OCI-LY3 (cell line): ENCODE data around the gene SIDT2.
A peak's percentile ranks its signal among the peaks of the same experiment; 100 is the strongest.

Source experiments
- H2AFZ ChIP-seq: fragments of 200-600, 300-600 bp; shearing (Covaris generic); 2 replicates; pipeline ENCODE4 v1.6.0; 2014; ENCODE audit warnings: antibody characterized with exemption, low read depth, low read length
- H3K27ac ChIP-seq: fragments of 200-600, 300-600 bp; sonication (generic); 2 replicates; pipeline ENCODE4 v1.5.1; 2014; ENCODE audit warnings: mild to moderate bottlenecking, low read length, moderate library complexity, mixed read lengths
- H3K27me3 ChIP-seq: fragments of 200-600, 300-600 bp; sonication (generic); 2 replicates; pipeline ENCODE4 v1.6.1; 2014; ENCODE audit warnings: low read depth, low read length, mixed read lengths
- H3K36me3 ChIP-seq: fragments of 200-600, 300-600 bp; sonication (generic); replicated peaks from 2 replicates; pipeline ENCODE3; 2014; ENCODE audit warnings: low read depth, low read length, mixed read lengths
- H3K4me1 ChIP-seq: fragments of 300-600, 200-600 bp; sonication (generic); 2 replicates; pipeline ENCODE4 v1.6.1; 2014; ENCODE audit warnings: low read length, mixed read lengths
- H3K4me2 ChIP-seq: fragments of 200-600, 300-600 bp; sonication (generic); 2 replicates; pipeline ENCODE4 v1.6.1; 2014; ENCODE audit warnings: low read length, mixed read lengths
- H3K4me3 ChIP-seq: fragments of 300-600, 200-600 bp; sonication (generic); 2 replicates; pipeline ENCODE4 v1.5.1; 2014; ENCODE audit warnings: antibody characterized with exemption, mild to moderate bottlenecking, low read length, moderate library complexity
- H3K79me2 ChIP-seq: fragments of 300-600, 200-600 bp; shearing (Covaris generic); 2 replicates; pipeline ENCODE4 v1.6.1; 2014; ENCODE audit warnings: mild to moderate bottlenecking, low read length, mixed read lengths
- H3K9ac ChIP-seq: fragments of 300-600, 200-600 bp; shearing (Covaris generic); 2 replicates; pipeline ENCODE4 v1.6.0; 2014; ENCODE audit warnings: mild to moderate bottlenecking, low read length, moderate library complexity
- H3K9me3 ChIP-seq: fragments of 200-600, 300-600 bp; shearing (Covaris generic); 2 replicates; pipeline ENCODE4 v1.6.1; 2014; ENCODE audit warnings: low read length, mixed read lengths; ENCODE audit not compliant: insufficient read depth
- H4K20me1 ChIP-seq: fragments of 200-600, 300-600 bp; sonication (generic); 2 replicates; pipeline ENCODE4 v1.6.1; 2016; ENCODE audit warnings: low read length, mixed read lengths; ENCODE audit not compliant: insufficient read depth
- EZH2phosphoT487 ChIP-seq: fragments of 200-600 bp; shearing (Covaris generic); IDR thresholded peaks from 2 replicates; pipeline ENCODE4 v1.6.1; 2018; ENCODE audit warnings: antibody characterized with exemption, mixed run types, low read depth
- TF ChIP-seq, protein P1 (sequence below): fragments of 200-600, 300-600 bp; sonication (generic); IDR thresholded peaks from 2 replicates; pipeline ENCODE4 v1.5.1; 2014; ENCODE audit warnings: antibody characterized with exemption, low read length, low read depth

SIDT2 gene

GRCh38 chr11:117143390-117143789, 35.2 kb upstream of the SIDT2 start:
- TF ChIP-seq, protein P1, sequence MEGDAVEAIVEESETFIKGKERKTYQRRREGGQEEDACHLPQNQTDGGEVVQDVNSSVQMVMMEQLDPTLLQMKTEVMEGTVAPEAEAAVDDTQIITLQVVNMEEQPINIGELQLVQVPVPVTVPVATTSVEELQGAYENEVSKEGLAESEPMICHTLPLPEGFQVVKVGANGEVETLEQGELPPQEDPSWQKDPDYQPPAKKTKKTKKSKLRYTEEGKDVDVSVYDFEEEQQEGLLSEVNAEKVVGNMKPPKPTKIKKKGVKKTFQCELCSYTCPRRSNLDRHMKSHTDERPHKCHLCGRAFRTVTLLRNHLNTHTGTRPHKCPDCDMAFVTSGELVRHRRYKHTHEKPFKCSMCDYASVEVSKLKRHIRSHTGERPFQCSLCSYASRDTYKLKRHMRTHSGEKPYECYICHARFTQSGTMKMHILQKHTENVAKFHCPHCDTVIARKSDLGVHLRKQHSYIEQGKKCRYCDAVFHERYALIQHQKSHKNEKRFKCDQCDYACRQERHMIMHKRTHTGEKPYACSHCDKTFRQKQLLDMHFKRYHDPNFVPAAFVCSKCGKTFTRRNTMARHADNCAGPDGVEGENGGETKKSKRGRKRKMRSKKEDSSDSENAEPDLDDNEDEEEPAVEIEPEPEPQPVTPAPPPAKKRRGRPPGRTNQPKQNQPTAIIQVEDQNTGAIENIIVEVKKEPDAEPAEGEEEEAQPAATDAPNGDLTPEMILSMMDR = no peak
- H3K36me3 ChIP-seq = peaks cover 15% of the 10 kb centered on the region
- H3K79me2 ChIP-seq = peaks cover 43% of the 10 kb centered on the region
- peaks cover 36% of the 10 kb centered on the region for H4K20me1 ChIP-seq
- peaks cover 8% of the 10 kb centered on the region for H3K4me1 ChIP-seq
- peak overlapping the region; percentile 75; the same call in 1 of the 2 replicates for H3K27ac ChIP-seq
- H3K4me2 ChIP-seq = peak overlapping the region; percentile 83
- H3K27me3 ChIP-seq = no peaks in the 10 kb centered on the region
- H3K9me3 ChIP-seq = no peaks in the 10 kb centered on the region
- H3K4me3 ChIP-seq = peak overlapping the region; percentile 98
- peak overlapping the region; percentile 97 for H2AFZ ChIP-seq
- peak overlapping the region; percentile 94 for H3K9ac ChIP-seq

DNA sequence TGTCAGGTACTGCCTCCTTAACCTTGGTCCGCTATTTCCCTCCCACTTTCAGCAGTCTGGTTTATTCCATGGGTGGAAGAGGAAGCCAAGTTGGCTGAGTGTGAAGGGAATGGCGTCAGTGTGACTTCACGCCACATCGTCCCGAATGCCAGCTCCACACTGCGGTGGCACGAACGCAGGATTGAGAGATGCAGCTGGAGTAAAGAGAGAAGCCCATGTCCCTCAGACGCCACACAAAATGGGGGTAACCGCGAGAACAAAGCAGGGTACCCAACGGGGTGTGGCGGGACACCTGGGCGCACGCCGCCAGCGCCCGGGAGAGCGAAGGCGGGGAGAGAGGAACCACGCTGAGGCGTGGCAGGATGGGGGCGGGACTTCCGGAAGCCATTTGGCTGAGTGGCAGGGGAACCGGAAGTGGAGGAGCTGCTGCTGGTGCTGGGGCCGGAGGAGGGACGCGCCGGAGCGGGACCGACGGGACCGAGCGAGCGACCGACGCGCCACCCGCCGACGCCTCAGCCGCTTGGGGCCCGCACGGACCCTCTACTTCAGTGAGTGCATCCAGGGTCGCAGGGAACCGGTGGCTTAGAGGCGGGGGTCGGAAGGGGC, 34.6 kb upstream of the SIDT2 start, which contains the start of gene PAFAH1B2:
Gene PAFAH1B2 (plus strand): TSS at position 417 of the 606 bp plus-strand sequence. CDS start 8,161 bp downstream, outside the sequence.
- Histone ChIP-seq H3K4me3 (peak within 1 kb of the TSS; percentile 98), H3K79me2 (peaks cover 49% of the 10 kb centered on the region), H4K20me1 (peaks cover 37% of the 10 kb centered on the region), H3K9me3 (no peaks in the 10 kb centered on the region), H2AFZ (peak within 1 kb of the TSS; percentile 97), H3K9ac (peak within 1 kb of the TSS; percentile 94), H3K27me3 (no peaks in the 10 kb centered on the region), H3K4me1 (peaks cover 8% of the 10 kb centered on the region), H3K4me2 (peak within 1 kb of the TSS; percentile 90), H3K27ac (peak within 1 kb of the TSS; percentile 75), H3K36me3 (peaks cover 18% of the 10 kb centered on the region)
- no peak for TF ChIP-seq EZH2phosphoT487
- TF ChIP-seq, protein P1 = no peak

- Histone ChIP-seq H3K4me3 (peak overlapping the region; percentile 98), H3K79me2 (peaks cover 57% of the 10 kb centered on the region), H3K9ac (peak overlapping the region; percentile 94), H3K27ac (peak overlapping the region; percentile 75), H3K9me3 (no peaks in the 10 kb centered on the region), H3K4me1 (peaks cover 8% of the 10 kb centered on the region), H3K36me3 (peaks cover 22% of the 10 kb centered on the region), H3K27me3 (no peaks in the 10 kb centered on the region), H3K4me2 (peak overlapping the region; percentile 90), H2AFZ (peak overlapping the region; percentile 16; the same call in 1 of the 2 replicates), H4K20me1 (peaks cover 40% of the 10 kb centered on the region)
- TF ChIP-seq EZH2phosphoT487 = no peak
- TF ChIP-seq, protein P1 = no peak
Measured at GRCh38 chr11:117144477-117145392, 33.8 kb upstream of the SIDT2 start.

- H2AFZ ChIP-seq = no peak overlapping the region
Measured at GRCh38 chr11:117145393-117145761, 33.2 kb upstream of the SIDT2 start.

More at GRCh38 chr11:117145393-117145761, 33.2 kb upstream of the SIDT2 start:
- H4K20me1 ChIP-seq = peaks cover 46% of the 10 kb centered on the region
- H3K79me2 ChIP-seq = peaks cover 63% of the 10 kb centered on the region
- peak overlapping the region; percentile 90 for H3K4me2 ChIP-seq
- peaks cover 8% of the 10 kb centered on the region for H3K4me1 ChIP-seq
- peak overlapping the region; percentile 75 for H3K27ac ChIP-seq
- TF ChIP-seq EZH2phosphoT487 = no peak
- TF ChIP-seq, protein P1 = no peak
- no peaks in the 10 kb centered on the region for H3K9me3 ChIP-seq
- H3K27me3 ChIP-seq = no peaks in the 10 kb centered on the region
- H3K4me3 ChIP-seq = peak overlapping the region; percentile 98
- peak overlapping the region; percentile 94 for H3K9ac ChIP-seq
- H3K36me3 ChIP-seq = peaks cover 26% of the 10 kb centered on the region
